CD4-positive, alpha-beta T cell treated with Interleukin-17A for 1 hour (primary cell): Measurements from ENCODE around the gene TOP3A.
A peak's percentile ranks its signal among the peaks of the same experiment; 100 is the strongest.
"Not testable (repeated sequence)": the region's sequence is repeated elsewhere in the genome, so short reads cannot be mapped to it uniquely, and the experiment has no call there.

Source experiments
- DNase-seq: peaks from one replicate; pipeline ENCODE4 v3.0.0-alpha.2; 2020

TOP3A gene

DNA sequence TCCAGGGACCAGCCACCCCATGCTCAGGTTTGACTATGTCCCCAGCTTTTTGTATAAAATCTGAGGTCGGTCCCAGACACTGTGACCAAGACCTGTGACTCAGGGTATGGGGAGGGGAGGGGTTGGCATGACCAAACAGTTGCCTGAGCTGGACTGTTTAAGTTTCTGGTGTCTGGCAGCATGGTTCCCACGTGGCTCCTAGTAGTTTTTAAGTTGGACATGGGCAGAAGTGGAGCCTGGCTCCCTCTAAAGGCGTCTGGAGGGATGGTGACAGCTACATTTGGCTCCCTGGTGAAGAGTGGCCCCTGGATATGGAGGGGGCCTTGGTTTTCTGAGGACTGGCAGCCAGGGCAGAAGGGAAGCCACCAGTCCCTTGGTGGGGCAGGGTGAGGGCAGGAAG, 8.2 kb upstream of the TOP3A start:
- DNase-seq: no peak

GRCh38 chr17:18322522-18322921, 7.7 kb upstream of the TOP3A start:
- no peak for DNase-seq

GRCh38 chr17:18321309-18321708, 6.5 kb upstream of the TOP3A start:
- no peak for DNase-seq

GRCh38 chr17:18320301-18320700, 5.5 kb upstream of the TOP3A start:
- no peak for DNase-seq

GRCh38 chr17:18319604-18320256, 4.9 kb upstream of the TOP3A start:
- peak; percentile 31 for DNase-seq

- no peak for DNase-seq
Measured at GRCh38 chr17:18318771-18319450, 4.1 kb upstream of the TOP3A start.

DNA sequence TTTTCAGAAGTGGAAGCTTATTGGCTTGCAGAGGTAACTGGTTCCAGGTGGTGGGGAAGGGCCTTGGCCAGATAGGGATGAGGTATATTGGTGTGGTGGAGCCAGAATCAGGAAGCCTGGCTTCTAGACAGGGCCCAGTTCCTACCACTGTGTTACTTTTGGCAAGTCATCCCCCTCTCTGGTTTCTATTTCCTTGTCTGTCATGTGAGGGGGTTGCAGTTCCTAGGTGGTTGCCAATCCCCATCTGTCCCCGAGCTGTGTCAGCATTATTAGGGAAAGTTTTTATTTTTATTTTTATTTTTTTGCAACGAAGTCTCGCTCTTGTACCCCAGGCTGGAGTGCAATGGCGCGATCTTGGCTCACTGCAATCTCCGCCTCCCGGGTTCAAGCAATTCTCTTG, 3.3 kb upstream of the TOP3A start:
- DNase-seq: no peak

- no peak for DNase-seq
Measured at GRCh38 chr17:18315961-18316360, 1.2 kb upstream of the TOP3A start.

GRCh38 chr17:18315562-18315922, 748 bp upstream of the TOP3A start:
- DNase-seq: peak; percentile 56

GRCh38 chr17:18314059-18314730, 599 bp downstream of the TOP3A start:
- DNase-seq: no peak

- DNase-seq: no peak
Measured at GRCh38 chr17:18309202-18309601, 5.6 kb downstream of the TOP3A start.

DNA sequence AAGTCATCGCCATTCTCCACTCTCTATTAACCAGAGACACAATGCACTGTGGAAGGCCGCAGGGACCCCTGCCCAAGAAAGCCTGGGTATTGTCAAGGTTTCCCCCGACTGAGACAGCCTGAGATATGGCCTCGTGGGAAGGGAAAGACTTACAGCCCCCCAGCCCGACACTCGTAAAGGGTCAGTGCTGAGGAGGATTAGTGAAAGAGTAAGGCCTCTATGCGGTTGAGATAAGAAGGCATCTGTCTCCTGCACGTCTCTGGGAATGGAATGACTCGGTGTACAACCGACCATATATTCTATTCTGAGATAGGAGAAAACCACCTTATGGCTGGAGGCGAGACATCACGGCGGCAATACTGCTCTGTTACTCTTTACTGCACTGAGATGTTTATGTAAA, 11.6 kb downstream of the TOP3A start:
- DNase-seq: not testable (repeated sequence)

GRCh38 chr17:18300725-18301480, 13.9 kb downstream of the TOP3A start:
- no peak for DNase-seq

DNA sequence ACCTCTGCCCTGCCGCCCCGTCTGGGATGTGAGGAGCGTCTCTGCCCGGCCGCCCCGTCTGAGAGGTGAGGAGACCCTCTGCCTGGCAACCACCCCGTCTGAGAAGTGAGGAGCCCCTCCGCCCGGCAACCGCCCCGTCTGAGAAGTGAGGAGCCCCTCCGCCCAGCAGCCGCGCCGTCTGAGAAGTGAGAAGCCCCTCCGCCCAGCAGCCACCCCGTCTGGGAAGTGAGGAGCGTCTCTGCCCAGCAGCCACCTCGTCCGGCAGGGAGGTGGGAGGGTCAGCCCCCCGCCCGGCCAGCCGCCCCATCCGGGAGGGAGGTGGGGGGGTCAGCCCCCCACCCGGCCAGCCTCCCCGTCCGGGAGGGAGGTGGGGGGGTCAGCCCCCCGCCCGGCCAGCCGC, 16.7 kb downstream of the TOP3A start:
- DNase-seq: not testable (repeated sequence)

- no peak for DNase-seq
Measured at GRCh38 chr17:18291718-18292540, 22.9 kb downstream of the TOP3A start.

DNA sequence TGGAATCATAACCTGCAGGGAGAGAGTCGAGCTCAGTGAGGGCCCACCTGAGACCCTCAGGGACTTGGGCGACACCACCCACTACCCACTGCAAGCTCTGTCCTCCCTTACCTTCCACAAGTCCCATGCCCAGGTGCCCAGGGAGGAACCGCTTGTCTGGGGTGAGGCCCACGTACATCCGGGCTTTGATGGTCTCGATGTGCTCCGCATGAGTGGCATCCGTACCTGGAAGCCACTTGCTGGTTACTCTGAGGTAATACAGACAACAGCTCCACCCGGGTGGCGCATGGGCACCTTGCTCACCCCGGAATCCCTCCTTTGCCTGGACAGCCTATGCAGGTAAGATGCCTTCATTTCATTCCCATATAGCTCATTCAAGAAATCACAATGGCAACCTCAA, 29.5 kb downstream of the TOP3A start:
- no peak for DNase-seq

DNA sequence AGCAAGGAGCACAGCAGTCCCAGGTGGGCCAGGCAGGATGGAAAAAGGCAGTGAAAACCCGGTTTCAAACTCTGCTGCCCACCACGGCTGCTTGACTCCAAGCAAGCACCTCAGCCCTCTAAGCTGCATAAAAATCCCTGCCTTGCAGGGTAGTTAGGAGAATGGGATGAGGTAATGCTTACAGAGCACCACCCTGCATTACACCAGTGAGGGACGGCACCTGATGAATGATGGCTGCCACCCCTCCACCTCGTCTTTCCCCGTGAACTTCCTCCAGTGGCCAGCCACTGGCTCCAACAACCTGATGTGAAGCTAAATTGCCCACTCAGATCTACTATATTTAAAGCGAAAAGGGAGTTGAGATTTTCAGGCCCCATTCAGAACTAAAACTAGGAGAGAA, 33.0 kb downstream of the TOP3A start:
- DNase-seq: no peak

GRCh38 chr17:18280766-18281371, 33.9 kb downstream of the TOP3A start:
- no peak for DNase-seq

- no peak for DNase-seq
Measured at GRCh38 chr17:18280249-18280648, 34.5 kb downstream of the TOP3A start.

DNA sequence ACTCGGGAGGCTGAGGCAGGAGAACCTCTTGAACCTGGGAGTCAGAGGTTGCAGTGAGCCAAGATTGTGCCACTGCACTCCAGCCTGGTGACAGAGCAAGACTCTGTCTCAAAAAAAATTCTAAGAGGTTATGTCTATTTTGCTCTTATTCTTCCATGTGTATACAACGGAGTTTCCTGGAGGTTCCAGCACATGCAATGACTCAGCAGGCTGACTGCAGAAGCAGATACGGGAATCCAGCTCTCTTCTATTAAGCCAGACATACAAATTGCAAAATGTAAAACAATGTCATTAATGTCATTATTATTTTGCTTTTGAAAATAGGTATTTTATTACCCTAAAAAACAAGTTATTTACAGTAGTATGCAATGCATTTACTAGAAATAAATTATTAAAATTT, 35.9 kb downstream of the TOP3A start:
- no peak for DNase-seq

- no peak for DNase-seq
Measured at GRCh38 chr17:18277076-18277475, 37.7 kb downstream of the TOP3A start.
